Breast epithelium (tissue), 4 donors: ENCODE measurements around the gene CBX8. TPM values are rescaled to one million over a fixed set of nuclear protein-coding genes. Genes with fewer than 3 reads are reported as not detected.

Experiments used
- DNase-seq, 2 donors: peaks; one replicate each; pipeline ENCODE4 v3.0.0-alpha.2; 2019; ENCODE audit warnings: low spot score in 2 of 2
- H3K27ac ChIP-seq, 2 donors: fragments of 200-600 bp; sonication (generic) in 1 of 2; one replicate each; pipeline ENCODE4 v1.5.1; 2016 to 2019; ENCODE audit warnings: mild to moderate bottlenecking in 1 of 2
- H3K27me3 ChIP-seq, 2 donors: fragments of 200-600 bp; sonication (generic) in 1 of 2; one replicate each; pipeline versions ENCODE4 v1.5.1 to v1.6.0; 2017 to 2019; ENCODE audit warnings: control low read depth in 1 of 2, mild to moderate bottlenecking in 1 of 2
- H3K36me3 ChIP-seq: fragments of 200-600 bp; one replicate; pipeline ENCODE4 v1.5.1; 2019
- H3K4me1 ChIP-seq, 2 donors: fragments of 200-600 bp; sonication (generic); one replicate each; pipeline ENCODE4 v1.5.1; 2016 to 2019; ENCODE audit warnings: control low read depth in 1 of 2
- H3K4me3 ChIP-seq, 3 donors: fragments of 200-600 bp; sonication (generic); 1 replicate in 2 of 3; 2 replicates in 1 of 3; pipeline ENCODE4 v1.5.1; 2016 to 2019; ENCODE audit warnings: mild to moderate bottlenecking in 3 of 3, moderate library complexity in 2 of 3
- H3K9me3 ChIP-seq, 2 donors: fragments of 200-600 bp; sonication (generic) in 1 of 2; one replicate each; pipeline ENCODE4 v1.5.1; 2016 to 2019; ENCODE audit warnings: control low read depth in 1 of 2
- CTCF ChIP-seq, 3 donors: fragments of 450-650 bp; IDR thresholded peaks; one replicate each; pipeline ENCODE4 v1.5.1; 2016 to 2017; ENCODE audit warnings: antibody characterized with exemption in 3 of 3, mild to moderate bottlenecking in 3 of 3, moderate library complexity in 3 of 3
- POLR2A ChIP-seq: fragments of 450-650 bp; IDR thresholded peaks from one replicate; pipeline ENCODE4 v1.6.1; 2016; ENCODE audit warnings: antibody characterized with exemption, mild to moderate bottlenecking, moderate library complexity
- POLR2AphosphoS5 ChIP-seq, 3 donors: sonication (generic); formaldehyde crosslinking; IDR thresholded peaks; one replicate each; pipeline ENCODE4 v1.6.1; 2017; ENCODE audit warnings: antibody characterized with exemption in 3 of 3
- intact Hi-C: fragments of 100-400 bp; cut with DNase I; formaldehyde crosslinking; loops from one replicate; pipeline ENCODE4 v1.15.1; 2023; ENCODE audit warnings: low total_unique reads
- total RNA-seq, 3 donors: library from RNA; depleted of rRNA; stranded (reverse); fragments of >200 nt; gene quantifications; one replicate each; pipeline ENCODE4 v1.1.0, GENCODE V29; 2016

Gene CBX8
- total RNA-seq, 3 donors from 2014 or later: 1.9 to 9.2 (median 6.7) TPM

- Histone ChIP-seq H3K36me3 (no peaks in the 10 kb centered on the region), H3K9me3 (no peaks in the 10 kb centered on the region), H3K4me3 (peak overlapping the region in 2 of 3 donors; percentile 18 to 57), H3K4me1 (peaks cover 0 to 5% of the 10 kb centered on the region in 2 donors), H3K27ac (no peak overlapping the region), H3K27me3 (peaks cover 20 to 56% of the 10 kb centered on the region in 2 donors)
- no peak for DNase-seq
- intact Hi-C loops: loop anchor here (2.0 kb wide), 1 partner anchor 200 kb away; no protein-coding TSS in a partner anchor
- TF ChIP-seq POLR2AphosphoS5 (IDR thresholded peaks at IDR 0.05) (no peak), CTCF (IDR thresholded peaks at IDR 0.05) (no peak), POLR2A (no peak)
Measured at GRCh38 chr17:79788989-79789942, 7.6 kb downstream of the CBX8 start.

DNA sequence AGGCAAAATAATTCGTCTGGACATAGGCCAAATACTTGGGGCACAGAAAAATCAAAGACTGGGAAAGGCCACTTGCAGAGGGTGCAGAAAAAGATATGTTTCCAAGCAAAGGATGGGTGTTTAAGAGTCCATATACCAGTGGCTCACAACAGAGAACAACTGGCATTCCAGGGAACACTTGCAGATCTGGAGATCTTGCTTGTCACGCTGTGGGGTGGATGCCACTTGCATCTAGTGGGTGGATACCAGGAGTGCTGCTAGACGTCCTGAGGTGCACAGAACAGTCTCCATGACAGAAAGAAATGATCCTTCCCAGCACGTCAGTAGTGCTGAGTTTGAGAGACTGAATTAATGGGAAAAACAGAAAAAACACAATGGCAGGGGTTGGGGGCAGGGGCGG is 8.4 kb downstream of the CBX8 start:
- Histone ChIP-seq H3K9me3 (no peaks in the 10 kb centered on the region), H3K4me3 (no peak overlapping the region), H3K36me3 (no peaks in the 10 kb centered on the region), H3K27me3 (peaks cover 20 to 53% of the 10 kb centered on the region in 2 donors), H3K27ac (no peak overlapping the region), H3K4me1 (peaks cover 0 to 5% of the 10 kb centered on the region in 2 donors)
- TF ChIP-seq POLR2AphosphoS5 (IDR thresholded peaks at IDR 0.05) (no peak), POLR2A (no peak), CTCF (IDR thresholded peaks at IDR 0.05) (no peak)
- no peak for DNase-seq
- intact Hi-C loops: loop anchor here (2.0 kb wide), 1 partner anchor 200 kb away; no protein-coding TSS in a partner anchor

DNA sequence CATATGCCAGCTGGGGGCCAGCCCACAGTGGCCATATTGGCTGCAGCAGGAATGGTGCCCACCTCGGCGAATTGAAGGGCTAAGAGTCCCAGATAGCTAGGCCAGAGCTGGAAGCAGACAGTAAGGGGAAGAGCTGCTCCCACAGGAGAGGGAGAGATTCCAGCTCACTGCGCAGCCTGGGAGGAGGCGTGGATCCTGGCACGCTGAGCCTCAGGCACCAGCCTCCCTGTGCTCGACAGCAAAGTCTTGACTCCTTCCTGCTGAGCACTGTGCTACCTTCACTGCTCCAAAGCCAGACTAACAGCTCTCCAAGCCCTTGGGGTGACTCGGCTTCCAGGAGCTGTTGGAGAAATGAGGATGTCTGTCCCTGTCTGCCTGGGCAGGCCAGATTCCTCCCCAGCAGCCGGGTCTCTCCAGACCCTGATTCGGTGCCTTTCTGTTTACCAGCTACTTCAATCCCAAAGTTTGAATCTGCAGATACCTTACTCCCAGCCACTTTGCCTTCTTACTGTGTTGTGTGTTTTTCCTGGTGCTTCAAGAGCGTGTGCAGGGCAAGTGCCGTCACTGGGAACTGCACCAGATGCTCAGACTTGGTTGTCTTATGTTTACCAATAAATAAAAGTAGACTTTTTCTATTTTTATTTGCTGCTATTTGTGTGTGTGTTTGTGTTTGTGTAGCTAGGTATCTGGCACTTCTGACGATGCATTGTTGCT is 9.8 kb downstream of the CBX8 start:
- H3K36me3 ChIP-seq: no peaks in the 10 kb centered on the region
- TF ChIP-seq POLR2A (no peak), CTCF (IDR thresholded peaks at IDR 0.05) (no peak), POLR2AphosphoS5 (IDR thresholded peaks at IDR 0.05) (no peak)
- H3K4me1 ChIP-seq: peaks cover 0 to 5% of the 10 kb centered on the region in 2 donors
- intact Hi-C loops: no loop called here
- DNase-seq: no peak
- no peak overlapping the region for H3K27ac ChIP-seq
- H3K9me3 ChIP-seq: no peaks in the 10 kb centered on the region
- H3K4me3 ChIP-seq: no peak overlapping the region
- peaks cover 17 to 39% of the 10 kb centered on the region in 2 donors for H3K27me3 ChIP-seq

DNA sequence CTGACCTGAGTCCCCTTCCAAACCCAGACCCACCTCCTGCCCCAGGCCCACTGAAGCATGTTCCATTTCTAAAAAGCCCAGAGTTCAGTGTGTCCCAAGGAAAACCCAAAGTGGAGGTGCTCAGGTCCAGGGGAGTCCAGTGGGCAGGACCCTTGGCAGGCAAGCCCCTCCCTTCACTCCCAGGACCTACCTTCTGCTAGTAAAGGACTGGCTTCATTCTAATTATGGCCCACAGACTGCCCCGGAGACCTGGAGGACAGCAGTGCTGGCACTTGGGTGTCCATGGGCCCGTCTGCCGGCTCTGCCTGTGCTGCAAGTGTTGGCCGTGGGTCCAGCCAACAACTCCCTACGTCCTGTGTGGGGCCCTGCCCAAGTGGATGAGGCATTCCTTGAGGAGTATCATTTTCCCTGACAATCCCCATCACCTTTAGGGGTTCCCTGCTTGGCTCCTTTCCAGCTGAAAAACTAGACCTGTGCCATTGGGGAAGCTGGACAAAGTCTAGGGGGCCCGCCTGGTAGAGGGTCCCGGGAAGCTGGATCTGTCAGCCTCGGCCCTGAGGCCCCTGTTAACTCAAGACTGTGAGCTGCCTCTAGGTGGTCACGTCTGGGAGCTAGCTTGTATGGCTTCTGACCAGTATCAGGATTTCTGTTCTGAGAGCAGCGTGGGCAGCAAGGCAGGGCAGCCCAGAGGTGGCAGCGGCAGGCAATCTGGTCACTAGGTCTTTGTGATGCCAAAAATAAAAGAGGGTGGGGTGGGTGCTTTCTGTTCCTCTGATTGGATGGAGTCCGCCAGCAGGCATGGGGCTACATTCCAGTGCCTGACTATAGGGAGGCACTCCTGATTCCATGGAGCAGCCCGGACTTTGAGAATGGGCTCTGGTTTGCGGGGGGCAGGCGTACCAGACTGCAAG is 10.7 kb downstream of the CBX8 start:
- Histone ChIP-seq H3K9me3 (no peaks in the 10 kb centered on the region), H3K27ac (no peak overlapping the region), H3K27me3 (peaks cover 9 to 30% of the 10 kb centered on the region in 2 donors), H3K4me3 (no peak overlapping the region), H3K36me3 (no peaks in the 10 kb centered on the region), H3K4me1 (peaks cover 0 to 5% of the 10 kb centered on the region in 2 donors)
- no peak for DNase-seq
- intact Hi-C loops: no loop called here
- TF ChIP-seq POLR2AphosphoS5 (IDR thresholded peaks at IDR 0.05): no peak
- TF ChIP-seq CTCF (IDR thresholded peaks at IDR 0.05): no peak
- no peak for TF ChIP-seq POLR2A
